Activated T-helper 9 cell treated with anti-CD3 and anti-CD28 coated beads, Interleukin-2, amount 50 U/mL, for 16 hours (primary cell): ENCODE measurements around the gene TIAM2.

Experiments
- DNase-seq: peaks from one replicate; pipeline ENCODE4 v3.0.0-alpha.2; 2020; ENCODE audit warnings: low read depth

TIAM2 gene

DNA sequence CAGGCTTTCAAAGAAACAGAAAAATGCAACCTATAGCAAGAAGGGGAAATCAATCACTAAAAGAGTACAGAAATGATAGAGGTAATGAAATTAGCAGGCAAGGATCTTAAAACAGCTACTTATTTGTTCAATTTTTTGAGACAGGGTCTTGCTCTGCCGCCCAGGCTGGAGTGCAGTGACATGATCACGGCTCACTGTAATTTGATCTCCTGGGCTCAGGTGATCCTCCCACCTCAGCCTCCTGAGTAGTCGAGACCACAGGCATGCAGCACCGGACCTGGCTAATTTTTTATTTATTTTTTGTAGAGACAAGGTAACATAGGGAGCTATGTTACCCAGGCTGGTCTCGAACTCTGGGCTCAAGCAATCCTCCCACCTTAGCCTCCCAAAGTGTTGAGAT, 297.6 kb downstream of the TIAM2 start:
- no peak for DNase-seq

- no peak for DNase-seq
These were observed 302.6 kb downstream of the TIAM2 start for GRCh38 chr6:155297669-155298068.

- DNase-seq: no peak
These were observed 306.8 kb downstream of the TIAM2 start for GRCh38 chr6:155301867-155302266.

- no peak for DNase-seq
These were observed 308.3 kb downstream of the TIAM2 start for GRCh38 chr6:155303361-155303870.

GRCh38 chr6:155306958-155307357, 311.8 kb downstream of the TIAM2 start:
- DNase-seq: no peak
